GM18873 (cell line): Measurements from ENCODE around the gene CORO1C.

ENCODE experiments used
- ATAC-seq: cut with Tn5 transposase; IDR thresholded peaks from one replicate; pipeline ENCODE4 v1.9.1; 2021; ENCODE audit warnings: mild to moderate bottlenecking, moderate library complexity, moderate number of reproducible peaks; ENCODE audit not compliant: unreplicated experiment, low FRiP score

CORO1C gene

GRCh38 chr12:108727868-108728735, 3.2 kb downstream of the CORO1C start:
- no peak for ATAC-seq

GRCh38 chr12:108727161-108727560, 4.2 kb downstream of the CORO1C start:
- ATAC-seq, result no peak

- no peak for ATAC-seq
Observed at GRCh38 chr12:108724890-108725151, 6.5 kb downstream of the CORO1C start.

- no peak for ATAC-seq
Observed at GRCh38 chr12:108724054-108724889, 7.0 kb downstream of the CORO1C start.

GRCh38 chr12:108722992-108723766, 8.1 kb downstream of the CORO1C start:
- no peak for ATAC-seq

- no peak for ATAC-seq
Observed at GRCh38 chr12:108722463-108722862, 8.9 kb downstream of the CORO1C start.

- no peak for ATAC-seq
Observed at GRCh38 chr12:108721824-108722223, 9.5 kb downstream of the CORO1C start.

GRCh38 chr12:108720757-108721514, 10.4 kb downstream of the CORO1C start:
- ATAC-seq, result no peak

- no peak for ATAC-seq
Observed at GRCh38 chr12:108717243-108717642, 14.1 kb downstream of the CORO1C start.

GRCh38 chr12:108714866-108715265, 16.5 kb downstream of the CORO1C start:
- ATAC-seq, result no peak

GRCh38 chr12:108713471-108713870, 17.8 kb downstream of the CORO1C start:
- no peak for ATAC-seq

- ATAC-seq, result no peak
Observed at GRCh38 chr12:108712925-108713203, 18.5 kb downstream of the CORO1C start.

GRCh38 chr12:108712165-108712924, 19.0 kb downstream of the CORO1C start:
- no peak for ATAC-seq

- ATAC-seq, result no peak
Observed at GRCh38 chr12:108711489-108712164, 19.7 kb downstream of the CORO1C start.

- ATAC-seq, result no peak
Observed at GRCh38 chr12:108709697-108710096, 21.6 kb downstream of the CORO1C start.

- no peak for ATAC-seq
Observed at GRCh38 chr12:108704527-108704926, 26.8 kb downstream of the CORO1C start.

GRCh38 chr12:108702595-108703320, 28.6 kb downstream of the CORO1C start:
- ATAC-seq, result no peak

- no peak for ATAC-seq
Observed at GRCh38 chr12:108701779-108702441, 29.4 kb downstream of the CORO1C start.
